GM19452 (cell line): ENCODE measurements around the gene USP25.
"Not testable (repeated sequence)": the region's sequence is repeated elsewhere in the genome, so short reads cannot be mapped to it uniquely, and the experiment has no call there.

ENCODE experiments used
- ATAC-seq: cut with Tn5 transposase; IDR thresholded peaks from one replicate; pipeline ENCODE4 v1.9.1; 2021; ENCODE audit not compliant: unreplicated experiment

USP25 gene

DNA sequence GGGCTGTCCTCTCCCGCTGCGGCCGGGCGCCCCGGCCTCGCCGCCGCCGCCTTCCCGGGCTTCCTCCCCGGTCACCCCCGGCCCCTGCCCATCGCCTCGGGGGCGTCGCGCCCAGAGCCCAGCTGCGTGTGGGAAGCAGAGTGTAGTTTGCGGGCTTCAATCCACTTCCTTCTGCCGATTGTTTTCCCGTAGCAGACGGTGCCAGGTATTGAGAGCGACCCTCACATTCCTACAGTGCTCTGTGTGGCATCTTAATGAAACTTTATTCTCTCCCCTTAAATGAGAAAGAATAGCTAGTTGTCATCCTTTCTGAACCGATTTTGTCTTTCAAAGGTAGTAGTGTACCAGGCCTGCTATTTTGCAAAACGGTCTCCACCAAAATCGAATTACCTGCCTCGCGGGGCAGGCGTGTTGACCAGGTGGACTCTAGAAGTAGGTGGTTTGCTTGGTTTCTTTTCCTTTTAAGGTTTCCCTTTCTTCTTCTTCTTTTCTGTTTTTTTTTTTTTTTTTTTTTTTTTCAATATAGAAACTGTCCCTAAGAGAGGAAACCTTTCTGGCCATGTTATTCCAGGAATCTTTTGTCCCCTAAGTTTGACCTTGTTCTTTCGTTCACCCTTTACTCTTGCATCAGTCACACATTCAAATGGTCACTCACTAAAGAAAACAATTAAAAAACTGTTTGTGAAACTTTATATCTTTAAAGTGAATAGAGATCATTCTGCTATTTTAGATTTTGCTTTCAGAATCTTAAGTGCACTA is 881 bp downstream of the USP25 start:
- ATAC-seq, result no peak

DNA sequence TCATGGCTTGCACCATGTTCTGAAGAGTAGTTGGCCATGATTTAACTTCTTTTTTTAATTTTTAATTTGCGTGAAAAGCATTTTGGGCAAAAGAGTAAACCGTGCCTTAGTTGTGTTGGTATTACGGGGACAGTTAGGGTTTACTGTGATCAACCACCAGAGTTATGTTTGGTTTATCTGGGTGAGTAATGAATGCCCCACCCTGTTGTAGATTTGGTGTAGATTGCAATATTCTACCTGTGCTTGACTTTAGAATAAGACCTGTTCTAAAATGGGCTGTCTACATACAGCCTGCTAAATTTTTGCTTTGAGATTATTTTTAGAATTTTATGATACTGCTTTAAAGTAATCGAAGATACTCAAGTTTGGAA is 1.4 kb downstream of the USP25 start:
- no peak for ATAC-seq

DNA sequence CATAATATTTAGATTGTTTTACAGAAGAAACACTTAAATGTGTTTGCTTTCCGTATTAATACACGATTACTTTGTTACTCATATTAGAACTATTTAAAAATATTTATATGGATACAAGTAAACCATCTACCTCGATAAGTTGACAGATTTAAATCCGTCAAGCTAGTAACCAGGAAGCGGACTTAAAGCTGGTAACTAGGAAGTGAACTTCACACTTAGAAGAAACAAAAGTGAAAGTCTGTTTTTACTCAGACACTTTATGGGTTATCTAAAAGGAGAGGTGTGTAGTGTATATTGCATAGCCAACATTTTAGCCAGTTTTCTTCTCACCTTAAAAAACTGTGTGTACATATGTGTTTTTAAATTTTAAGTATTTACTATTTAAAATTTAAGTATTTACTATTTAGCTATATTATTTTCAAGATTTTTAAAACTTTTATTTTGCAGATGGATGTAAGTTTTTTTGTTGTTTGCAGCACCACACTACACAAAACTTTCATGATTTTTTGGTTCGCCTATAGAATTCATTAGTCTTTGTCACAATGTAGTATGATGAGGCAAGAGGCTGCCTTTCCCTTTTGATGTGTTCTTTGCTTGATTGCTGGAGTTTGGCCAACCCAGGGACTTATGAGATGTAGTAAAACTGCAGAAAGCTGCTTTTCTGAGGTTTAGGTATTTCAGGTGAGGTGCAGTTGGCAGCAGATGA is 2.7 kb downstream of the USP25 start:
- peak; percentile 42 for ATAC-seq

DNA sequence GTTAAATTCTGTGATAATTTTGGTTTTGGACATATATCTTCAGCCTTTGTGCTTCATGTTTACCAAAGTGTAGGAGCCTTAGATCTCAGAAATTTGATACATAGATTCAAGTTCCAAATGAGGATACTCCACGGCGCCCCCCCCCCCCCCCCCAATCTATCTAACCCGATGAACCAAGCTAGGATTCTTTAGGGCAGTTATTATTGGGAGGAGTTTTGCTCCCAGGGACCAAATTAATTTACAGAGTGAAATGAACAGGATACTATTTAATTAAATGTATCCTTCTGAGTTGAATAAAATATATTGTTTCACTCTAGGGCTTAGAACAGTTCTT is 3.2 kb downstream of the USP25 start:
- ATAC-seq, result no peak

DNA sequence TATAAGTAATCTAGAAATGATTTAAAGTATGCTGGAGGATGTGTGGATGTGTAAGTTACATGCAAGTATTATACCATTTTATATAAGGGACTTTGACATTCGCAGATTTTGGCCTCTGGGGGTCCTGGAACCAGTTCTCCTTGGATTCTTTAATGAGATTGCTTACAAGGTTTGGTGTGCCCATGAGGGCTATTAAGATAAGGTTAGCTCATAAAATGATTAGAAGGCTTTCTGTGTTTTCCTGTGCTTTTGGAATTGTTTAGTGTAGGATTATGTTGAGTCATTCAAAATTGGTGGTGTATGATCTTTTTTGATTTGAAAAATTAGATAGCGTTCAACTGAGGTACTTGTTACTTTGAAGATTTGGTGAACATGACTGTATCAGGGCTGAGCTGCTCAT is 5.6 kb downstream of the USP25 start:
- ATAC-seq, result no peak

DNA sequence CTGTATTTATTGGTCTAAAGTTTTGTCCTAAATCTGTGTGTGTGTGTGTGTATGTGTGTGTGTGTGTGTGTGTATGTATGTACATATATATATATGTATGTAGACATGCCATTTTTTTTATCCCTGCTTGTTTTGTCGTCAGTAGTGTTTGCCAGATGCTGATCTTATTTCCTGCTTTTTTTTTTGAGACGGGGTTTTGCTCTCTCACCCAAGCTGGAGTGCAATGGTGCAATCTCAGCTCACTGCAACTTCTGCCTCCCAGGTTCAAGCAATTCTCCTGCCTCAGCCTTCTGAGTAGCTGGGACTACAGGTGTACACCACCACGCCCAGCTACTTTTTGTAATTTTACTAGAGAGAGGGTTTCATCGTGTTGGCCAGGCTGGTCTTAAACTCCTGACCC is 6.1 kb downstream of the USP25 start:
- not testable (repeated sequence) for ATAC-seq

DNA sequence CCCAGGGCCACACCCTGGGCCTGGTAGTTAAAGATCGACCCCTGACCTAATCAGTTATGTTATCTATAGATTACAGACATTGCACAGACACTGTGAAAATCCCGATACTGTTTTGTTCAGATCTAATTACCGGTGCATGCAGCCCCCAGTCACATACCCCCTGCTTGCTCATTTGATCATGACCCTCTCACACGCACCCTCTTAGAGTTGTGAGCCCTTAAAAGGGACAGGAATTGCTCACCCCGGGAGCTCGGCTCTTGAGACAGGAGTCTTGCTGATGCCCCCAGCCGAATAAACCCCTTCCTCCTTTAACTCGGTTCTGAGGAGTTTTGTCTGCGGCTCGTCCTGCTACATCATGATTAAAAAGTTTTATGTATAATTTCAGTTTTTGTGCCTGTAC is 9.0 kb downstream of the USP25 start:
- not testable (repeated sequence) for ATAC-seq

DNA sequence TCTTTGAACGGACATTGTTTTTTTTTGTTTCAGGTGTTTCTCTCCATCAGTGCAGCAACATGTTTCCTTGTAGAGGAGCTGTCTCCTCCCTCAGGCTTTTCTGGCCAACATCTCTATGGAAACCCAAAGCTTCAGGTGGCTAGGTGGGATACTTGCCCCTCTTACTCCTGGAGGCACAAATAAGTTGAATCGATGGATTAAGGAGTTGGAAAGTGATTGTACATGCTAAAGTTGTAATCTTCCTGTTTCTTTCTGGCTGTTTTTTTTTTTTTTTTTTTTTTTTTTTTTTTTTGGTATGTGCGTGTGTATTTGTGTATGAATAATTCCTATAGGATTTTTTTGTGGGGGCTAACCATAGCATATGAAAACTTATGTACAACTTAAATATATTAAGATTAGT is 10.6 kb downstream of the USP25 start:
- ATAC-seq, result no peak

DNA sequence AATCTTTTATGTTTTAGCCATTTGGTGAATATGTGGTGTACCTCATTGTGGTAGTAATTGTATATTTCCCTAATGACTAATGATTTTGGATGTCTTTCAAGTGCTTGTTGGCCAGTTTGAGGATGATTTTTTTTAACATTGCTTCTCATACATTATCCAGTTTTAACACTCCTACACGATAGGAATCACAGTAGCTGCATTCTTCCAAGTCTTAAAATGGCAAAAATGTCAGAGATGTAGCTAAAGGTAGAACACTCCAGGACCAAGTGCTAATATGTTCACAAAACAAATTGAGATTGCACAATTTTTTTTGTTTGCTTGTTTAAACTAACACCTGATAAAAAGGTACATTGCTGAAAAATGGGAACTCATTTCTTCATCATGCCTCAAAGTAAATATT is 11.7 kb downstream of the USP25 start:
- ATAC-seq, result no peak

DNA sequence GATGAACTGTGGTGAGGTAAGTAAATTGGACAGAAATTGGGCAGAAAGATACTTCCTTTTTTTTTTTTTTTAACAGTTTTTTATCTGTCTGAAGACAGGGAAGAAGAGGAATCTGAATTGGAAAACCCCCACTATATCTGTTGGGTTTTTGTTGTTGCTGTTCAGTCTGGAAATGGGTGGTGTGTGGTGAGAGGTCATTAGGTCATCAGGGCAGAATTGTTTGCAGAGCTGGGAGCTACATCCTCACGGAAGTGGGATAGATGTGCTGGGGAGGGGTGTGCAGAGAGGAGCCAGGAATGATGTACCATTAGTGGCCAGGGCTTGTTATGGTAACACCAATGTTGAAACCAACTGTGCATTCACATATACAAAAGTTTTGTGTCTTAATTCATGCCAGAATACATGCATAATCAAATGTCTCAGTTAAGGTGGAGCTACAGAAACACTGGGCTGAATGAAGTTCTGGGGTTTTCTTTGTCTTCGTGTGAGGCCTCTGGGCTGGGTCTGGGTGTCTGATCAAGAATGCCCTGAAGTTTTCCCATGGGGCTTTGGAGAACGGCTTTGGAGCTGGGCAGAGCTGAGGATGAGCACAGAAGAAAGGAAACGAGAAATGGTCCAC is 12.4 kb downstream of the USP25 start:
- ATAC-seq, result no peak

DNA sequence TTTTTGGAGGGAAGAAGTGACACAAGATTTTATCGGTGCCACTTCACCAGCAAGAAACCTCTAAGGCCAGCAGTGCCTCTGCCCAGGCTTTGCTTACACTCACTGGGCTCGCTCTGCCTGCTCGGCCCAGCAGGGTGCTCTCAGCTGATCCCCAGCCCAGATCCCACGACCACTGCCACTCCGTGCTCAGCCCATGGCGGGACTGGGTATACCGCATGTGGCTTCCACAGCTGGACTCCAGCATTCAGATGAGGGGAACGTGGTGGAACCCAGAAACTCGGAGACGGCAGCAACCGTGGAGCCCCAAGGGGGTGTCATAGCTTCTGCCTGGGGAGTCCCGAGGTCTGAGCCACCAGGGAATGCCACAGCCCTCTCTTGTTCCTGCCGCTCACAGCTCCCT is 12.9 kb downstream of the USP25 start:
- ATAC-seq, result no peak

DNA sequence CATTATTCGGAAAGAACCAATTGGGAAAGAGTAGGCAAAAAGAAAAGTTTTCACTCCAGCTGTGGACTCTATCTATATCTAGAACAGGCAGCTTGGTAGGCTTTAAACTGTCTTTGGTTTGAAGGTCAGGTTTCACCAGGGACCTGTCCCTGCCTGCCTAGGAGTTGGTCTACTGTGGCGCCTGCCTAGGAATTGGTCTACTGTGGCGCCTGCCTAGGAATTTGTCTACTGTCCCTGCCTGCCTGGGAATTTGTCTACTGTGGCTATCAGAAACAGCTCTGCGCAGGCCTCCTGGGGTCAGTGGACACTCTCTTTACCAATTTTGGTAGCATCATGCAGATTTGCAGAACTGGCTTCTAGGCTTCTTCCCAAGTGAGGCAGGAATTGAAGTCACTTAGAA is 13.8 kb downstream of the USP25 start:
- ATAC-seq, result no peak

DNA sequence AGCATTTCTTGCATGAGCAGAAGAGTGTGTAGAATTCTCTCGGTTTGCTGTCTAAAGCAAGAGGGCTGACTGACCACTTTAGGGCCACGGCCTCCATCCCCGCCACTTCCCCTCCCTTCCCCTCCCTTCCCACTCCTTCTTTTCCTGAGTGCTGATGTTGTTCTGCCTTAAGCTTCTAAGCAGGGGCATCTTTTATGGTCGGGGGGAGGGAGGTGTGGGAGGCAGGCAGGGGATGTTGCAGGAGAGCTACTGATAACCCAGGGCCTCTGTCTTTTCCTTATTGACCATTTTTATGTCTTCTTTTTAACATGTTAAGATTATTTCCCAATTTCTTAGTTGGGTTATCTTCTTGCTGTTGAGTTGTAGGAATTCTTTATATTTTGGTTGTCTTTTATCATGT is 15.1 kb downstream of the USP25 start:
- ATAC-seq, result no peak

DNA sequence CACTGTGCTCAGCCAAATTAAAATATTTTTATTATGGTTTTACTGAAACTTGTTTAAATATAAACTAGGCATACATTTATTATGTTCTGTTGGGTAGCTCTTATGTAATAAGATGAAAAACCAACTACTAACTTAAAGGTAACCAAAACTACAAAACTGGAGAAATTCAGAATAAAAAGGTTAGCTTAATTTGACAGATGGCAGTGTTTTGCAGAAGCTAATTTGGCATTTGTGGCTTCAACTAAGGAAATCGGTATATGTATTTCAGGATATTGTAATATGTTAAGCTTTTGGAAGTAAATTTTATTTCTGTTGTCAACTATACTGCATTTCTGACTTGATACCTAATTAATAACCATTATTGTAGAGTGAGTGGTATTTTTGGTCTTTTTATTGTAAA is 18.8 kb downstream of the USP25 start:
- no peak for ATAC-seq

DNA sequence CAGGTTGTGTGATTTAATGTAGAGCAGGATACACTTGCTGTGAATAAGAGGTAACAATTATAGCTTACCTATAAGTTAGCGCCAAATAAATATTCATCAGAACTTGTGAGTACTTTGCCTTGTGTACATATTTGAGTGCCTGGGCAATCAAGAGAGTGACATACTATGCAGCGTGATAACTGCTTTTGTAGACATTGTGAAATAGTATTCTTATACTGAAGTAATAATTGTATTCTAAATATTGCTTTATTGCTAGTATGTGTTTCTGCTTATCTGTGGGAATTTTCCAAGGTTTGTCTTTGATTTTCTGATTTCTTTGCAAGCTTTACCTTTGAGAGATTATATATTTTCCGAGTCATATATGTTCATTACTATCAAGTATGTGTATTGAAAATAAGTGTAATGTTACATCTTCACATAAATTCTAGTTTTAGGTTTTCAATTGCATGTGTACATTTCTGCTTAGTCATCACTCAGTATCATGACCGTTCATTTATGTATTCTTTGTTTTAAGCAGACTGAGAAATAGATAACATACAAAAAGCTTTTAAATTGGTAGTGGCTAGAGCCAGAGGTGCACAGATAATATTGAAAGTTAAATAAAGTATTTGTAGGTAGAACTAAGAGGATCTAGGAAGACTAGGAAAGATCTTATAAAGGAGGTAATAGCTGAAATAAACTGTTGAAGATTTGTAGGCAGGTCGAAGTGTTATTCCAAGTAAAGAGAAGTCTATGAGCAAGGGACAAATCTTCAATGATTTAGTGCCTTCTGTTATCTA is 19.5 kb downstream of the USP25 start:
- ATAC-seq, result no peak

DNA sequence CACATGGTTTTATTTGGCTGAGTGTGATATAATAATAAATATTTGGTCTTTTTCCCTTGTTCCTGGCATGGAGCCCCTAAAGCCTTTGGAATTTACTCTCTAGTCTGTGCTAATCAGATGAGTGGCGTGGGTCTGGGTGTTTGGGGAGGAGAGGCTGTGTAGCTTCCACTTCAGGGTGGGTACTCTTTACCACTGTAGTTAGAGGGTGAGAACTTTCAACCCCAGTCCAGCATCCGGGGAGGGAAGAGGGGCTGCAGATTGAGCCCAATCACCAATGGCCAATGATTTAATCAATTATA is 20.0 kb downstream of the USP25 start:
- no peak for ATAC-seq

DNA sequence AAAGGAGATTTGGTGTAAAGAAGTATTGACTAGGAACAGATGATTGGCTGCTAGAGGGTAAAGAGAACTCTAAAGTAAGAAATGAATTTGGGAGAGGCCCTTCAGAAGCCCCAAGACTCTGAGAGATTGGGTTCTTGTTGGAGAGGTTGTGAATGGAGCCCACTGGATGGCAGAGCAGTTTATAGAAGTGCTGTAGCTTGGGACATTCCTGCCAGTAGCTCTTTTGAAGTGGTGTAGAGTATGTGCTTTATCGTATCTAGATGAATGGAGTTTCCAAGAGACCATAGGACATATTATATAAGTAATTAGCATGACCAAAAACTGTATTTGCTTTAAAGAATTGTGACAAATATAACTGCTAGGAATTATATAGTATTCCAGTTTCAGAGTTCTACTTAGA is 21.3 kb downstream of the USP25 start:
- no peak for ATAC-seq

DNA sequence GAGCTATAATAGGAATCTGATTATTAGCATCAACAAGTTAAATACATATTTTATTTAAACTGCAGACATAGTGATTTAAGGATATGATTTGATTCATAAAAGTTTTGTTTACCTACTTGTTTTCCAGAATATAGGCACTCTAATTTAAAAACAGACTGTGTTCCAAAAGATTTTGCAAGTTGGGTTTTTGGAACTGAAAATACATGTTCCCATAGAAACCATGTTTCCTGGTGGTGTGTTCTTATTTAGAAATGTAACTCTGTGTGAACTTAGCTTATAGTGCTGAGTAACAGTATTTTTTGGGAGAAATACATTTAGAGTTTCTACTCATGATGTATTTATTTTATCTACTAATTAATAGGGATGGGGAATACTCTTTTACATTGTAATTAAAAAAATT is 21.8 kb downstream of the USP25 start:
- no peak for ATAC-seq

DNA sequence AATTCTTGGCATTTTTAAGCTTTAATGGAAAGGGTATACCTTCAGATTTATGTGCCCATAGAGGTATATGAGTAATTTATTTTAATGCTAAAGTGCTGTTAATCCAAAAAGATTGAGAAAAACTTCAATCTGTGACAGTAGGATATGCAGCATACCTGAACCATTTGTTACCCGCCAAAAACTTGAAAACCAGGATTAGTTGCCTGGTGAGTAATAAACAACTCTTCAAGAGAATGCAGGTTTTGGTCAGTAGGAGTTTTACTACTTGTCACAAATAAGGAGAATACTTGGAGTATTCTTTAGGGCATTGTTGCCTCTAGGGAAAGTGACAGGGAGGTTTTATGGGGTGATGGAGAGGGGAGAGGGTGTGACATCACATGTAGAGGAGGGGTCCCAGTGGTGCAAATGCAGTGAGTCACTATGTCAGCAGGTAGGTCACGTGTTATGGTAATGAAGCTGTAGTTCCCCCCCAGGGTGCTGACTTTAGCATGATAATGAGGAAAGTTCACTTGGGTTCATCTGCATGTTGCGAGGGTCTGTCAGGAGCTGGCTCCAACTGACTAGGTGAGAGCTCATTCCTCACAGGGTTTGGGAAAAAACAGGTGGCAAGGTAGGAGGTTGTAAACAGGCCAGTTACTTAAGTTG is 23.1 kb downstream of the USP25 start:
- ATAC-seq, result no peak

DNA sequence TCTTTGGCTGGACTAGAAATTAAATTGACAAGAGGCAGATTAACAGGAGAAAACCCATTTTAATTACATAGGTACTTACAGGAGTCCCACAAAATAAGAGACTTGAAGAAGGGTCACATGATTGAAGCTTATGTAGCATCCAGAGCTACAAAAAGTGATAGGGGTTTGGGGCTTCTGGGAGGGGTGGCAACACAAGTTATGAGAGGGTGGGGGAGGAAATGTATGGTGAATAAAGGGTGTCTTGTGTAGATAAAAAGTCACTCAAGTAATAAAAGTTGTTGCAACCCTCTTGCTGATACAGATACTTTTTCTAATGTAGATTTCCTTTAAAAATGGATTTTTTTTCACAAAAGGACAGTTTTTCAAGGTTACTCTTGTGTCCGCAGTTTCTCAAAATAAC is 24.0 kb downstream of the USP25 start:
- no peak for ATAC-seq

DNA sequence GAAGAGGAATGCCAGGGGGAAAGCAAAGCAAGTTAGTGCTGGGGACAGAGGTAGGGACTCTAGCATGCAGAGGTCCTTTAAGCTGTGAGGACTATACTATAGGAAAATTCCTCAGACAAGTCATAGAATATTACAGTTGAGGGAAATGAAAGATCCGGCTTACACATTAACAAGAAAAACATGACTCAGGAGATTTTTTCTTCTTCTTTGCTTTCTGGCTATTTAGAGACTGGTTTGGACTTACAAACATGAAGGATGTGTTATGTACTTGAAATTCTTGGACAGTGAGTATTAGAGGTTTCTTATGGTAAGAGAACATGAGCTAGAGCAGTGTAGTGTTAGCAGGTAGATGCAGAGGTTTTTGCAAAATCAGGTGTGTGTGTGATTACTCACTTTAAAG is 24.9 kb downstream of the USP25 start:
- ATAC-seq, result no peak

DNA sequence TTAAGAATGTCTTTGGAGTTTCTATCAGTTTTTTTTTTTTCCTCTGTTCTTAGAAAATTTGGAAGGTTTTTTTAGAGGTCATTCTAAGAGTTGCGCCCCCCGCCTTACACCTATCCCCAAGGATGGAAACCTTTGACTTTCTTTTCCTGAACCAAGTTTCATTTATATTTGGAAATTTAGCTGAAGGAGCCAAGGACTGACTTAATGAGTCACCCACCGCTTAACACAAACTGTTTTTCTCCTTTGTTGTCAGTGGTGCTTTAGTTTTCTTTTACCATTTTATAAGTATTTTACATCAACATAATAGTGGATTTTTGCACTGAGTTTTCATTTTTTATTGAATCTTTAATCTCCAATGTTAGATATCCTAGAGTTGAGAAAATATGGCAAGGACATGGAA is 25.3 kb downstream of the USP25 start:
- no peak for ATAC-seq
